HG02938 (cell line): Measurements from ENCODE around the gene NOP56.

Experiments
- ATAC-seq: cut with Tn5 transposase; IDR thresholded peaks from one replicate; pipeline ENCODE4 v1.9.1; 2021; ENCODE audit warnings: mild to moderate bottlenecking, moderate library complexity; ENCODE audit not compliant: unreplicated experiment

Gene NOP56, protein sequence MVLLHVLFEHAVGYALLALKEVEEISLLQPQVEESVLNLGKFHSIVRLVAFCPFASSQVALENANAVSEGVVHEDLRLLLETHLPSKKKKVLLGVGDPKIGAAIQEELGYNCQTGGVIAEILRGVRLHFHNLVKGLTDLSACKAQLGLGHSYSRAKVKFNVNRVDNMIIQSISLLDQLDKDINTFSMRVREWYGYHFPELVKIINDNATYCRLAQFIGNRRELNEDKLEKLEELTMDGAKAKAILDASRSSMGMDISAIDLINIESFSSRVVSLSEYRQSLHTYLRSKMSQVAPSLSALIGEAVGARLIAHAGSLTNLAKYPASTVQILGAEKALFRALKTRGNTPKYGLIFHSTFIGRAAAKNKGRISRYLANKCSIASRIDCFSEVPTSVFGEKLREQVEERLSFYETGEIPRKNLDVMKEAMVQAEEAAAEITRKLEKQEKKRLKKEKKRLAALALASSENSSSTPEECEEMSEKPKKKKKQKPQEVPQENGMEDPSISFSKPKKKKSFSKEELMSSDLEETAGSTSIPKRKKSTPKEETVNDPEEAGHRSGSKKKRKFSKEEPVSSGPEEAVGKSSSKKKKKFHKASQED

DNA sequence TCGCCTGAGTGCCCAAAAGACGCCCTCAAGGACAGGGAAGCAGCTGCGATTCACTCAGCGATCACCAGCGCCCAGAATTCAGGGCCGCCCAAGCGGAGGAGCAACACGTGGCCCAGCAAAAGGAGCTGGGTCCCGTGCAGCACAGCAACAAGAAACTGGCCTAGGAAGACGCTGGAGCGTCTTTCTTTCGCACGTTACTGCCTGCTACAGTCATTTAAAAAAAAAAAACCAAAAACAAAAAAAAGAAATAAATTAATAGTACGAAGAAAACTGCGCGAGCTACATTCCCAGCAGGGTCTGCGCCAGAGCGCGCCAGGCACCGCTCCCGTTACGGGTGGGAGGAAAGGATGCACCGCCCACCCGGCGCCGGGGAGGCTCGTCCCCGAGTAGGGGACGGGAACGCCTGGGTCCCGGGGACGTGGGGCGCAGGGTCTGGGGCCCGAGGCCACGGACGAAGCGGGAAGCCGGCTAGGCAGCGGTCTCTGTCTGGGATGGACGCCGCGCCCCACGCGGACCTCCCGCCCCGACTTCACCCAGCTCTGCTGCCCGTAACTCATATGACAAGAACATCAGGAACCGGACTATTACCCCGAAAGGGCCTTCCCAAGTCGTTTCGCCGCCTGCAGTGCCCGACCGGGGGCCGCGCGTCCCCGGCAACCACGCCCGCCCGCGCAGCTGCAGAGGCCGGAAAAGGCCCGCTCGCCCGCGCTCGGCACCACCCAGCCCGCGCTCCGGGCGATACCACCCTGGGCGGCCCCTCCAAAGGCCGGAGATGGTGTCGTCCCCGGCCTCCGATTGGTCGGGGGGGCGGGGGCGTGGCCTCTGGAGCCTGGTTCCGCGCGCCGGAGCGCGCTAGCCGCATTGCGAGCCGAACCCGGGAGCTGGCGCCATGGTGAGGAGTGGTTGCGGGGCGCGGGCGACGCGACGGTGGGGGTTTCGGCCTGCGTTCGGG, at the start of gene NOP56:
TSS of gene NOP56 (plus strand) at position 861 of the 952 bp plus-strand sequence. CDS start at position 890, 29 bp downstream.
- peak; percentile 68 for ATAC-seq

DNA sequence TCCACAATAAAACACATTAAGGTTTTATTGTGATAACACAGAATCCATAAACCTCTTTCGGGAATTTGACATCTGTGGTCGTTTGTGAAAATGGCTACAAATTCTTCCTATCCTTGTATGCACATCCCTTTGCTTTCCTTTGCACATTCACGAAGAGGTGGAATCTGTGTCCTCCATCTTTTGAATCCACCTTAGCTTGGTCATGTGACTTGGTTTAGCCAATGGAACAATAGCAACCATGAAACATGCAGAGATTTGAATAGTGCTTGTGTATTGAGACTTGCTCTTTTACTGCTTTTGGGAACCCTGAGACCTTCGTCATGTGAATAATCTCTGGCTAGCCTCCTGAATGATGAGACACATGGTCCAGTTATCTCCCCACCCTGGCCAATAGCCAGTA, 49.7 kb upstream of the NOP56 start:
- ATAC-seq: no peak

- ATAC-seq: no peak
Measured at GRCh38 chr20:2603816-2604505, 48.5 kb upstream of the NOP56 start.

GRCh38 chr20:2604506-2604835, 48.0 kb upstream of the NOP56 start:
- no peak for ATAC-seq

GRCh38 chr20:2606507-2607006, 45.9 kb upstream of the NOP56 start:
- ATAC-seq: no peak

- ATAC-seq: no peak
Measured at GRCh38 chr20:2610326-2610725, 42.1 kb upstream of the NOP56 start.

- ATAC-seq: no peak
Measured at GRCh38 chr20:2610941-2611720, 41.3 kb upstream of the NOP56 start.

DNA sequence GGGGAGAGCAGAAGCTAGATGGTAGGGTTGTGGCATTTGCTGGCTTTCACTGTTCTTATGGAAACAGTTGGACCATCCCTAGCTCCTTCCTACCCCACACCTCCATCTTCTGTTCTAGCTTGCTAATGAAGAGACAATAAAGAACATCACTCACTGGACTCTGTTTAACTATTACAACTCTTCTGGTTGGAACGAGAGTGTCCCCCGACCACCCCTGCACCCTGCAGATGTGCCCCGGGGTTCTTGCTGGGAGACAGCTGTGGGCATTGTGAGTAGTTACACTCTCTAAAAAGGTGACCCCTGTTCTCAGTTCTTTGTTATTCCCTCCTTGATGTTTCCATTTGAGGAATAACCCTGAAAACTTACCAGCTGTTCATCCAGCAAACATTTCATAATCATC, 40.4 kb upstream of the NOP56 start:
- ATAC-seq: no peak

GRCh38 chr20:2616634-2617033, 35.8 kb upstream of the NOP56 start:
- no peak for ATAC-seq

DNA sequence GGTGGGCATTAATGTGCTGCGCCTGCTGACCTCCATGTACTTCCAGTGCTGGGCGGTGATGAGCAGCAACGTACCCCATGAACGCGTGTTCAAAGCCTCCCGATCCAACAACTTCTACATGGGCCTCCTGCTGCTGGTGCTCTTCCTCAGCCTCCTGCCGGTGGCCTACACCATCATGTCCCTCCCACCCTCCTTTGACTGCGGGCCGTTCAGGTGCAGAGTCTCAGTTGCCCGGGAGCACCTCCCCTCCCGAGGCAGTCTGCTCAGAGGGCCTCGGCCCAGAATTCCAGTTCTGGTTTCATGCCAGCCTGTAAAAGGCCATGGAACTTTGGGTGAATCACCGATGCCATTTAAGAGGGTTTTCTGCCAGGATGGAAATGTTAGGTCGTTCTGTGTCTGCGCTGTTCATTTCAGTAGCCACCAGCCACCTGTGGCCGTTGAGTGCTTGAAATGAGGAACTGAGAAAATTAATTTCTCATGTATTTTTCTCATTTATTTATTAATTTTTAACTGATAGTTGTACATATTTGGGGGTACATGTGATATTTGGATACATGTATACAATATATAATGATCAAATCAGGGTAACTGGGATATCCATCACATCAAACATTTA, 35.2 kb upstream of the NOP56 start:
- peak; percentile 52 for ATAC-seq

DNA sequence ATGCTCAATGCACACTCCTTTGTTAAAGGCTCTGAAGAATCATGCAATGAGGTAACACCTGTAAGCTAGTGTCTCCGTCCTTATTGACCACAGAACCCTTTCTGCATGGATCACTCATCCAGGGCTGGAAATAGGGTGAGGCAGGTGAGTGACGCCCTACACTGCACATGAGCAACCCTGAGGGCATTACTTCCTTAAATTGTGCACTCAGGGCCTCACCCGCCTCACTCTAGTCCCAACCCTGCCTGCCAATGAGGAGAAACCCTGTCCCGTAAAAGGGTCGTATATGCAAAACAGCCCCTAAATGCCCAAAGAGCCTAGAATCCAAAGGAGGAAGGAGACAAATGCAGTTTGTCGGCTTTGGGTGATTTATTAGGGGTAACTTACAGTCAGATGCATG, 33.6 kb upstream of the NOP56 start:
- no peak for ATAC-seq

DNA sequence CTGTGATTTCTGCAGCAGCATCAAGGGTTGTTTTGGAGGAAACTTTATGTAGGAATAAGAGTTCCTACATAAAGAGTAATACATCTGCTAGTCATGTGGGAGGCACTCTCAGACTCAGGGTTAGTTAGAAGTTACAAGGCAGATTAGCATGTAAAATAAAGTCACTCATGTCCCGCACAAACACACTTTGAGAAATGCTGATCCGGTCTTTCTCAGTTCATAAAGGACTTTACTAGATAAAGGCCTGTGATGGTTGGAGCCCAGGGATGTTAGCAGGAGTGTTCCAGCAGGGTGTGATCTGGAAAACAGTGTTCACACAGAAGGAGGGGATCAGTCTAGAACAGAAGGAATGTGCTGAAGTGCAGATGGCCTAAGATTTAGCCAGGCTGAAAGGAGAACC, 33.1 kb upstream of the NOP56 start:
- ATAC-seq: no peak

GRCh38 chr20:2619961-2620595, 32.4 kb upstream of the NOP56 start:
- no peak for ATAC-seq

DNA sequence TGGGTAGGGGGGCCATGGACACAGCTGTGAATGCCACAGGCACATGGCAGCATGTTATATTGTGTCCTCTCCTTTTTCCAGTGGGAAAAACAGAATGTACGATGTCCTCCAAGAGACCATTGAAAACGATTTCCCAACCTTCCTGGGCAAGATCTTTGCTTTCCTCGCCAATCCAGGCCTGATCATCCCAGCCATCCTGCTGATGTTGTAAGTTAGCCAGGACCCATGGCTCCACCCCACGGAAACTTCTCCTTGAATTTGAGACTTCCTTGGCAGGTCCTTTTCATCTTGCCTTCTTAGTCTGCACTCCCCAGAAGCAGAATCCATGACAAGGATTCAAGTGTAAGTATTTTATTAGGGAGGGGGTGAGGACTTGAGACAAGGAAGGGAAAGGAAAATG, 28.2 kb upstream of the NOP56 start:
- no peak for ATAC-seq

DNA sequence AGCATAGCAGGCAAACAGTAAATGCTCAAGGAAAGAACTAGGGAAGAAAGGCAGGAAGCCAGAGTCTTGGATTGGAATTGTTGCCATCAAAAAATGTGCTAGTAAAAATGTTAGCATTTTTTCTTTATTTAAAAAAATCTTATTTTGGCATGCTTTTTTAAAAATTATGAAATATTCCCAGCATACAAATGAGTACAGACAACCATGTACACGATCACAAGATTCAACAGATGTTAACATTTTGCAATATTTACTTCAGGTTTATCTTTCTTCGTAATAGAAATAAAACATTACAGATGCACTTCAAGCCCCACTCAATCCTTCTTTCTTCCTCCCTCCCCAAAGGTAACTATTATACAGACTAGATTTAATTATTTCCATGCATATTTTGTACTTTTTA, 27.4 kb upstream of the NOP56 start:
- no peak for ATAC-seq

- ATAC-seq: no peak
Measured at GRCh38 chr20:2626853-2627541, 25.4 kb upstream of the NOP56 start.

DNA sequence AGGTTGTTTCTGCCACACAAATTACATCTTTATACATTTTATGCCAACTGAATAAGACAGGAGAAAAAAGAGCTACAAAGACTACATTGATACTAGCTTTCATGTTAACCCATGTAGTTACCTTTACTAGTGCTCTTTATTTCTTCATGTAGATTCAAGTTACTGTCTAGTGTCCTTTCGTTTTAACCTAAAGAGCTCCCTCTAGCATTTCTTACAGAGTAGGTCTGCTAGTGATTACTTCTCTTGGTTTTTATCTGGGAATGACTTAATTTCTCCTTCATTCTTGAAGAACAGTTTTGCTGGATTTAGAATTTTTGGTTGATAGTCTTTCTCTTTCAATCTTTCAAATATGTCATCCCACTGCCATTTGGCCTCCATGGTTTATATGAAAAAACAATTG, 21.2 kb upstream of the NOP56 start:
- ATAC-seq: no peak

GRCh38 chr20:2633381-2633780, 19.1 kb upstream of the NOP56 start:
- no peak for ATAC-seq

- no peak for ATAC-seq
Measured at GRCh38 chr20:2637246-2637645, 15.2 kb upstream of the NOP56 start.
